ENCODE data around the gene LNPK. TPM values are rescaled to one million over a fixed set of nuclear protein-coding genes. Genes with fewer than 3 reads are reported as not detected.
"Not testable (repeated sequence)": the region's sequence is repeated elsewhere in the genome, so short reads cannot be mapped to it uniquely, and the experiment has no call there.

Gene LNPK
- polyA plus RNA-seq, 1 donor = 17.9 TPM

DNA sequence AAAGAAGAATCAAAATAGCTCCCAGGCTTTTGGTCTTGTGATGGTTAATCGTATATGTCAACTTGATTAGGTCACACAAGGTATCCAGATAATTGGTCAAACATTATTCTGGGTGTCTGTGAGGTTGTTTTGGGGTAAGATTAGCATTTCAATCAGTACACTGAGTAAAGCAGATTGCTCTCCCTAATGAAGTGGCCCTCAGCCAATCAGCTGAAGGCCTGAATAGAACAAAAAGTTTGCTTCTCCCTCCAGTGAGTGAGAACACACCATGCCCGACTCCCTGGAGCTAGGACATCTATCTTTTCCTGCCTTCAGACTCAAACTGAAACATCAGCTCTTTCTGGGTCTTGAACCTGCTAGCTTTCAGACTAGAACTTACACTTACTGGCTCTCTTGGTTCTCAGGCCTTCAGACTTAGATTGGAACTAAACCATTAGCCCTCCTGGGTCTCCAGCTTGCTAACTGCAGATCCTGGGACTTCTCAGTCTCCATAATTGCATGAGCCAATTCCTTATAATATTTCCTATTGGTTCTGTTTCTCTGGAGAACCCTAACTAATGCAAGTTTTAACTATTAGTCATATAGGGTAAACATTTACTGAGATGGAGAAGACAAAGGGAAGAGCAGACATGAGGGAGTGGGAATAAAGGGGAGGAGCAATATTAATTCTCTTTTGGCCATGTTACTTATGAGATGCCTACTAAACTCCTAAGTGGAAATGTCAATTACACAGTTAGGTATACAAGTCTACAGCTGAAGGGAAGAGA is 25.5 kb downstream of the LNPK start:
- H3K27ac ChIP-seq (ENCODE audit: low read length) = no peak overlapping the region
- H3K4me3 ChIP-seq (ENCODE audit: low read length) = no peak overlapping the region
- H3K4me1 ChIP-seq (ENCODE audit: control insufficient read depth, insufficient read depth, low read length) = no peaks in the 10 kb centered on the region
- H3K27me3 ChIP-seq (ENCODE audit: control insufficient read depth, insufficient read depth, low read length) = no peaks in the 10 kb centered on the region
- DNase-seq = no peak
- WGBS (ENCODE audit: insufficient coverage, low lambda C conversion rate) = no CpG with 5 or more reads among the region's 2 CpGs
- no peaks in the 10 kb centered on the region for H3K9me3 ChIP-seq (ENCODE audit: control insufficient read depth, low read depth, low read length)
- peaks cover 15% of the 10 kb centered on the region for H3K36me3 ChIP-seq (ENCODE audit: control insufficient read depth, insufficient read depth, low read length)

DNA sequence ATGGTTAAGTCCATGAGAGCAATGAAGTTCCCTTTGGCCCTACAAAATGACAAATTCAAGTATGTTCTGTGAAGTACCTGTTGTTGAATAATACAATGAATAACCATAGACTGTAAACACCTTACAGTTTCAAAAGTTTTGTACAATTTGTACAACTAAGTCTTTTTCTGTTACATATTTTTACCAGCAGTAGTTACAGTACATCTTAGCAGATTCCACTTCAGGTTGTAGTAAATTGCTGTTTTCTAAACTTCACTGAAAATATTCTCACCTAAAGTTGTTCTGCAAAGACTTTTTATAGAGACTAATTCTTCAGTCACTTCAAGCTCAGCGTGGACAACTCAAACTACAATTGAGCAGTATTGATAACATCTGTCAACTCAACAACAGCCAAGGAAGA is 28.7 kb downstream of the LNPK start:
- no CpG with 5 or more reads among the region's 1 CpG for WGBS (ENCODE audit: insufficient coverage, low lambda C conversion rate)
- DNase-seq = no peak
- no peaks in the 10 kb centered on the region for H3K27me3 ChIP-seq (ENCODE audit: control insufficient read depth, insufficient read depth, low read length)
- H3K9me3 ChIP-seq (ENCODE audit: control insufficient read depth, low read depth, low read length) = no peaks in the 10 kb centered on the region
- H3K36me3 ChIP-seq (ENCODE audit: control insufficient read depth, insufficient read depth, low read length) = peaks cover 14% of the 10 kb centered on the region
- no peaks in the 10 kb centered on the region for H3K4me1 ChIP-seq (ENCODE audit: control insufficient read depth, insufficient read depth, low read length)
- H3K27ac ChIP-seq (ENCODE audit: low read length) = no peak overlapping the region
- H3K4me3 ChIP-seq (ENCODE audit: low read length) = no peak overlapping the region

DNA sequence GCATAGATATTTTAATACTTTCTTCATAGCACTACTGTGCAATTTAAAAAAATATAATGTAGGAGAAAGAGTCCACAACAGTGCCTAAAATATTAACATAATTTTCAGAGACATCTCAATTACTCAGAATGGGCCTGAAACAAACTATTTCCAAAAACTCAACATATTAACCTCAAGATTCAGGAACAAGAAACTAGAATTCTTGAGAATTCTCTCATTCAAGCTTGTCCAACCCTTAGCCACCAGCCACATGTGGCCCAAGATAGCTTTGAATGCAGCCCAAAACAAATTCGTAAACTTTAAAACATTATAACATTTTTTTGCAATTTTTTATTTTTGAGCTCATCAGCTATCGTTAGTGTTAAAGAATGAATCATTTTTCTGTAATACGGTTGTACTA is 35.2 kb downstream of the LNPK start:
- Histone ChIP-seq H3K9me3 (ENCODE audit: control insufficient read depth, low read depth, low read length) (no peaks in the 10 kb centered on the region), H3K36me3 (ENCODE audit: control insufficient read depth, insufficient read depth, low read length) (peaks cover 2% of the 10 kb centered on the region), H3K4me3 (ENCODE audit: low read length) (no peak overlapping the region), H3K4me1 (ENCODE audit: control insufficient read depth, insufficient read depth, low read length) (no peaks in the 10 kb centered on the region), H3K27ac (ENCODE audit: low read length) (no peak overlapping the region), H3K27me3 (ENCODE audit: control insufficient read depth, insufficient read depth, low read length) (no peaks in the 10 kb centered on the region)
- whole genome bisulfite sequencing (ENCODE audit: insufficient coverage, low lambda C conversion rate) = 94% methylated on average over 2 of the region's 3 CpGs
- no peak for DNase-seq

DNA sequence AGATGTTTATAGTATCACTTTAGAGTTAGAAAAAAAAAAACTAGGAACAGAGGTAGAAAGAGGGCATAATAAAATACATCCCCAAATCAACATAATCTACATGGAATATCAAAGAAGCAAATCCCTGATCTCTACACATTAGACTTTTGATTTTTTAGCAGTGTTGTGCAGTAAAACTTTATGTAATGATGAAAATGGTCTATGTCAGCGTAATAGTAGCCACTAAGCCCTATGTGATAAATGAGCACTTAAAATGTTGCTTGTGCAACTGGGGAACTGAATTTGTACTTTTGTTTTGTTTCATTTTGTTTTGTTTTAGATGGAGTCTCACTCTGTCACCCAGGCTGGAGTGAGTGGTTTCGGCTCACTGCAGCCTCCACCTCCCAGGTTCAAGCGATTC is 36.3 kb downstream of the LNPK start:
- H3K36me3 ChIP-seq (ENCODE audit: control insufficient read depth, insufficient read depth, low read length) = peaks cover 2% of the 10 kb centered on the region
- no peaks in the 10 kb centered on the region for H3K4me1 ChIP-seq (ENCODE audit: control insufficient read depth, insufficient read depth, low read length)
- no peaks in the 10 kb centered on the region for H3K9me3 ChIP-seq (ENCODE audit: control insufficient read depth, low read depth, low read length)
- no peak overlapping the region for H3K27ac ChIP-seq (ENCODE audit: low read length)
- H3K4me3 ChIP-seq (ENCODE audit: low read length) = no peak overlapping the region
- DNase-seq = no peak
- WGBS (ENCODE audit: insufficient coverage, low lambda C conversion rate) = no CpG with 5 or more reads among the region's 3 CpGs
- H3K27me3 ChIP-seq (ENCODE audit: control insufficient read depth, insufficient read depth, low read length) = no peaks in the 10 kb centered on the region

DNA sequence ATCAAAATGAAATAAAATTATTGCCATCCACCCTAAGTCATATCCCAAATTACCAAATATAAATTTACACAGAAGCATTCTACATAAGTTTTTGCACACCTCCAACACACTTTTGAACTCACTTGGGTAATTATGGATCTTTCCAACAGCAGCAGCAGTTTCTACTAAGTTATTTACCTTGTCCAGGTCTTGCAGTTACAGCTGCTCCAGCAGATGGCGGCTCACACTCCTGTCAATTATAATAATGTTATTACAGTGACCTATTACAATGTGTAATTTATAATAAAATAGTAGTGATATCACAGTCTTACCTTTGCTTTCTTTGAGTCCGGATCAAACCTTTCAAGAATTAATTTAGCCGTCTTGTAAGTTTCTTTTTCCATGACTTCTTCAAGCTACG is 37.9 kb downstream of the LNPK start:
- Histone ChIP-seq H3K4me1 (ENCODE audit: control insufficient read depth, insufficient read depth, low read length) (no peaks in the 10 kb centered on the region), H3K27ac (ENCODE audit: low read length) (no peak overlapping the region), H3K4me3 (ENCODE audit: low read length) (no peak overlapping the region), H3K9me3 (ENCODE audit: control insufficient read depth, low read depth, low read length) (no peaks in the 10 kb centered on the region), H3K27me3 (ENCODE audit: control insufficient read depth, insufficient read depth, low read length) (no peaks in the 10 kb centered on the region), H3K36me3 (ENCODE audit: control insufficient read depth, insufficient read depth, low read length) (no peaks in the 10 kb centered on the region)
- peak in 1 of 2 donors; percentile 4 for DNase-seq
- WGBS (ENCODE audit: insufficient coverage, low lambda C conversion rate) = 96% methylated on average over 3 of the region's 4 CpGs

DNA sequence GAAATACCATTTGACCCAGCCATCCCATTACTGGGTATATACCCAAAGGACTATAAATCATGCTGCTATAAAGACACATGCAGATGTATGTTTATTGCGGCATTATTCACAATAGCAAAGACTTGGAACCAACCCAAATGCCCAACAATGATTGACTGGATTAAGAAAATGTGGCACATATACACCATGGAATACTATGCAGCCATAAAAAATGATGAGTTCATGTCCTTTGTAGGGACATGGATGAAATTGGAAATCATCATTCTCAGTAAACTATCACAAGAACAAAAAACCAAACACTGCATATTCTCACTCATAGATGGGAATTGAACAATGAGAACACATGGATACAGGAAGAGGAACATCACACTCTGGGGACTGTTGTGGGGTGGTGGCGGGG is 38.9 kb downstream of the LNPK start:
- not testable (repeated sequence) for H3K4me1 ChIP-seq (ENCODE audit: control insufficient read depth, insufficient read depth, low read length); H3K27ac ChIP-seq (ENCODE audit: low read length); H3K36me3 ChIP-seq (ENCODE audit: control insufficient read depth, insufficient read depth, low read length); H3K4me3 ChIP-seq (ENCODE audit: low read length); H3K9me3 ChIP-seq (ENCODE audit: control insufficient read depth, low read depth, low read length); DNase-seq; H3K27me3 ChIP-seq (ENCODE audit: control insufficient read depth, insufficient read depth, low read length)
- WGBS (ENCODE audit: insufficient coverage, low lambda C conversion rate) = no CpG with 5 or more reads among the region's 2 CpGs

DNA sequence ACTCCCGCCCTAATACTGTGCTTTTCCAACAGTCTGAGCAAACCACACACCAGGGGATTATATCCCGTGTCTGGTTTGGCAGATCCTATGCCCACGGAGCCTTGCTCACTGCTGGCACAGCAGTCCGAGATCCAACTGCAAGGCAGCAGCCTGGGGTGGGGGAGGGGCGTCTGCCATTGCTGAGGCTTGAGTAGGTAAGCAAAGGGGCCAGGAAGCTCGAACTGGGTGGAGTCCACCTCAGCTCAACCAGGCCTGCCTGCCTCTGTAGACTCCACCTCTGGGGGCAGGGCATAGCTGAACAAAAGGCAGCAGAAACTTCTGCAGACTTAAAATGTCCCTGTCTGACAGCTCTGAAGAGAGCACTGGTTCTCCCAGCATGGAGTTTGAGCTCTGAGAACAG is 44.2 kb downstream of the LNPK start:
- DNase-seq = no peak
- no CpG with 5 or more reads among the region's 6 CpGs for WGBS (ENCODE audit: insufficient coverage, low lambda C conversion rate)
- no peak overlapping the region for H3K4me3 ChIP-seq (ENCODE audit: low read length)
- no peaks in the 10 kb centered on the region for H3K9me3 ChIP-seq (ENCODE audit: control insufficient read depth, low read depth, low read length)
- peaks cover 7% of the 10 kb centered on the region for H3K36me3 ChIP-seq (ENCODE audit: control insufficient read depth, insufficient read depth, low read length)
- H3K4me1 ChIP-seq (ENCODE audit: control insufficient read depth, insufficient read depth, low read length) = no peaks in the 10 kb centered on the region
- H3K27ac ChIP-seq (ENCODE audit: low read length) = no peak overlapping the region
- H3K27me3 ChIP-seq (ENCODE audit: control insufficient read depth, insufficient read depth, low read length) = no peaks in the 10 kb centered on the region

DNA sequence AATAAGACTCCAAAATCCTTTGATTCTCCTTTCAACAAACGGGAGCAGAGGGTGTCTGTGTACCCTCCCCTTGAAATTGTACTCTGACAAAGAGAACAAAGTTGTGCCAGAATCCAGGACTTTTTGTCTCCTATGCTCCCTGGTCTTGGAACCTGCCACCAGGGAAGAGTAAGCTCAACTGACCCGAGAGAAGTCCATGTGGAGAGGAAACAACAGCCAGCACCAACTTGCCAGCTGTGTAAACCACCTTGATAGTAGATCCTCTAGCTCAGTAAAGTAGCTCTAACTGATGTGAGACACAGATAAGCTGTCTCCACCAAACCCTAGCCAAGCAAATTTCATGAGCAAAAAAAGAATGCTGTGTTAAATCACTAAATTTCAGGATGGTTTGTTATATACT is 46.9 kb downstream of the LNPK start:
- H3K27me3 ChIP-seq (ENCODE audit: control insufficient read depth, insufficient read depth, low read length) = no peaks in the 10 kb centered on the region
- peaks cover 7% of the 10 kb centered on the region for H3K36me3 ChIP-seq (ENCODE audit: control insufficient read depth, insufficient read depth, low read length)
- no peak overlapping the region for H3K4me3 ChIP-seq (ENCODE audit: low read length)
- no CpG with 5 or more reads among the region's 2 CpGs for WGBS (ENCODE audit: insufficient coverage, low lambda C conversion rate)
- DNase-seq = no peak
- H3K27ac ChIP-seq (ENCODE audit: low read length) = no peak overlapping the region
- no peaks in the 10 kb centered on the region for H3K4me1 ChIP-seq (ENCODE audit: control insufficient read depth, insufficient read depth, low read length)
- no peaks in the 10 kb centered on the region for H3K9me3 ChIP-seq (ENCODE audit: control insufficient read depth, low read depth, low read length)

DNA sequence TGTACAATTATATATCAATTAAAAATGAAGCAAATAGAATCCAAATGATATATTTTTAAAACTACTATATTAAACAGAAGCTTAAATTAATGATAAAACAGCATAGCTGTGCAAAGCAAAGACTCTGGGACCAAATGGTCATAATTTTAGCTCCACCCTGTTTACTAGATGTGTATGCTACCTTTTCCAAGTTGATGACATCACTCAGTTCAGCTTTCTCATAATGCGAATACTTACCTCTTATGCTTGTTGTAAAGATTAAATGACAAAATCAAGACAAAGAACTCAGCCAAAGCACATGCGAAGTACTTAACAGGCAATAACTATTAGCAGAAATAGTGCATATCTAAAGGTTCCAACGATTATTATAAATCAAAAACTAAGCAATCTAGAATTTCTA is 51.6 kb downstream of the LNPK start:
- no CpG with 5 or more reads among the region's 3 CpGs for WGBS (ENCODE audit: insufficient coverage, low lambda C conversion rate)
- no peak for DNase-seq
- no peaks in the 10 kb centered on the region for H3K9me3 ChIP-seq (ENCODE audit: control insufficient read depth, low read depth, low read length)
- peaks cover 2% of the 10 kb centered on the region for H3K36me3 ChIP-seq (ENCODE audit: control insufficient read depth, insufficient read depth, low read length)
- H3K27ac ChIP-seq (ENCODE audit: low read length) = no peak overlapping the region
- H3K4me3 ChIP-seq (ENCODE audit: low read length) = no peak overlapping the region
- no peaks in the 10 kb centered on the region for H3K4me1 ChIP-seq (ENCODE audit: control insufficient read depth, insufficient read depth, low read length)
- H3K27me3 ChIP-seq (ENCODE audit: control insufficient read depth, insufficient read depth, low read length) = no peaks in the 10 kb centered on the region

DNA sequence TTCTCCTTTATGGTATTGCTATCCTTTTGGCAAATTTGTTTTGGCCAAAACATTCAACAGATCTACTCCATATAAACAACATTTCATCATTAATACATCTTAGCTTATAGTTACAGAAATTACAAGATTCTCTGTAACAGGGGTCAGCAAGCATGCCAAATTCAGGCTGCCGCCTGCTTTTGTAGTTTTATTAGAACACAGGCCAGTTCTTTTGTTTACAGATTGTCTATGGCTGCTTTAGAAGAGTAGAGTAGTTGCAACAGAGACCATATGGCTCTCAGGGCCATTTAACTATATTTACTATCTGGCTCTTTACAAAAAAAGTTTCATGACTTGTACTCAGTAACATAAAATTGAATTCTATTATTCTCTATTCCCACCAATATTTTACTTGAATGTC is 53.9 kb downstream of the LNPK start:
- no peak overlapping the region for H3K4me3 ChIP-seq (ENCODE audit: low read length)
- H3K4me1 ChIP-seq (ENCODE audit: control insufficient read depth, insufficient read depth, low read length) = no peaks in the 10 kb centered on the region
- no CpG with 5 or more reads among the region's 1 CpG for WGBS (ENCODE audit: insufficient coverage, low lambda C conversion rate)
- peaks cover 2% of the 10 kb centered on the region for H3K36me3 ChIP-seq (ENCODE audit: control insufficient read depth, insufficient read depth, low read length)
- no peak for DNase-seq
- H3K27me3 ChIP-seq (ENCODE audit: control insufficient read depth, insufficient read depth, low read length) = no peaks in the 10 kb centered on the region
- H3K9me3 ChIP-seq (ENCODE audit: control insufficient read depth, low read depth, low read length) = no peaks in the 10 kb centered on the region
- H3K27ac ChIP-seq (ENCODE audit: low read length) = no peak overlapping the region

DNA sequence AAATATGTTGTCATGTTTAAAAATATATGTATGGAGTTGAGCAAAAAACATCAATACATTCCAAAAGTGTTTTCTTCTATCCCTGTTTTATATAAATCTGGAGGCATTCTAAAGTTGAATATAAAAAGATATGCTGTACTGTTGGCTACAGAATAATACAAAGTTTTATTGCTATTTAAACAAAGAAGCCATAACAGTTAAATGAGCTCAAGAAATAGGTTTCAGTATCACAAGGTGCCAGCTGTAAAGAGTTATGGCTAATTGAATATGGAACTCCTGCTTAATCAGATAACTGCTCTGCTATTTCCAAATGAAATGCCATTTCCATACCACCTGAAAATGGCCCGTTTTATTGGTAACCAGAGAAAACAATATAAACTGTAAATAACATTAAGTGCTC is 55.0 kb downstream of the LNPK start:
- Histone ChIP-seq H3K4me3 (ENCODE audit: low read length) (no peak overlapping the region), H3K36me3 (ENCODE audit: control insufficient read depth, insufficient read depth, low read length) (peaks cover 2% of the 10 kb centered on the region), H3K9me3 (ENCODE audit: control insufficient read depth, low read depth, low read length) (no peaks in the 10 kb centered on the region), H3K27ac (ENCODE audit: low read length) (no peak overlapping the region), H3K4me1 (ENCODE audit: control insufficient read depth, insufficient read depth, low read length) (no peaks in the 10 kb centered on the region), H3K27me3 (ENCODE audit: control insufficient read depth, insufficient read depth, low read length) (no peaks in the 10 kb centered on the region)
- no CpG with 5 or more reads among the region's 1 CpG for WGBS (ENCODE audit: insufficient coverage, low lambda C conversion rate)
- no peak for DNase-seq
